NCI-H1048 (cell line): Measurements from ENCODE around the gene TMEM74B.

Experiments used
- DNase-seq: peaks from one replicate; lab custom pipeline; 2025; lab: John Stamatoyannopoulos, UW

The TMEM74B gene

DNA sequence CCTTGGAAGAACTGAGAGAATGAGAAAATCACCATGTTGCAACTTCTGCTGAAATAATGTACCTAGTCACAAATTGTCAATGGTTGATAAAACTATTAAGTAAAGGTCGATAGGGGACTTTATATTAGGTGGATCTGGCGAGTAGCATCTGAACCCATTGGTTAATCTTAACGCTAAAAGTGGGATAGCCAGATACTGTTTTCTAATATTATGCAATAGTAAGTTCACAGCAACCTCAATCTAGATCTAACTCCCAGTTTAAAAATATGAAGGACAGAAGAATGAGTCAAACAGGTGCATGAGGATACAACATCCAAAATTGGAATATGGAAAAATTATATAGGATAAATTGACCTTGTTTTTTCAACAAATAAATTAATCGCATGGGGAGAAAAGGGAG, 47.5 kb downstream of the TMEM74B start:
- DNase-seq = no peak

DNA sequence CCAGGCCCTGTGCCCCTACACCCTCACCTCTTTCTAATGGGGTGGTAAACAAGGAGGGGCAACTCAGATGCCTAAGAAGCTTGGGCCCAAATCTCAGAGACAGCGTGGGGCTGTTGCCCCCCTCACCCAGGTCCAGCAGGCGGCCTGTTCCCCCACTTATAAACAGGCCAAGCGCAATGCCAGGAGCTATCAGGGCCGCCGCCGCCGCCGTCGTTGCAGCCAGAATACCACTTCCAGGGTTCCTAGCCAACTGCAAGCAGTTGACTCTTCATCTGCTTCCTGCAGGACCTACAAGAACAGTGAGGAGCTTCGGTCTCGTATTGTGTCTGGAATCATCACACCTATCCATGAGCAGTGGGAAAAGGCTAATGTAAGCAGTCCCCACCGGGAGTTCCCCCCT, 49.9 kb downstream of the TMEM74B start:
- no peak for DNase-seq

DNA sequence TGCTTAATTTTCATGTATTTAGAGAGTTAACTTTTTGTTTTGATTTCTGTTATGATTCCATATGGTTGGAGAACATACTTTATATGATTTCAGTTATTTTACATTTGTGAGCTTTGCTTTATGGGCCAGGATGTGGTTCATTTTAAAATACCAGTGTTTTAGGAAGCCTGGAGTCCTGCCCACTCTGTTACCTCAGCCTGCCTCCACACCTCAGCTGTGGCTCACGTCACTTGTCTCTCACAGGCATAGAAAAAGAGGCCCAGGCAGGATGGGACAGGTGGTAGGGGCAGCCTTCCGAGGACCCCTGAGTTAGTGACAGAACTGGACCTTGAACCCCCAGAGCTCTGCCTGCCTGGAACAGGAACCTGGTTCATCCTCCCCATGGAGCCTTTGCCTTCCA, 50.4 kb downstream of the TMEM74B start:
- DNase-seq = no peak

DNA sequence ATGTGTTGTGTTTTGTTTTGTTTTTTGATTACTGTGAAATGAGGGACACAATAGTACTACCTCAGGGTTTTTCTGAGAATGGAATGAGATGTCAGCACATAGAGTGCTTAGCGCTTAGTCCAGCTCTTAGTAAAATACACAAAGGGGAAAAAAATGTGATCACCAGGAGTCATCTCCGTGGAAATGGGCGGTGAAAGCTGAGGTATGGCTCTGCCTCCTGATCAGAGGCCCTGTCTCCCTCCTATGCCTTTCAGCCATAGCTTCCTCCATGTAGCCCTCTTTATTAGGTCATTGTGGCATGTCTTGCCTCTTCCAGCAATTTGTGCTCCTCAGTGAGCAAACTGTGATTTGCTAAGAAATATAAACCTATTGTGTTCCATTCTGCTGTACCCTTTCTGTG, 53.4 kb downstream of the TMEM74B start:
- DNase-seq = no peak

DNA sequence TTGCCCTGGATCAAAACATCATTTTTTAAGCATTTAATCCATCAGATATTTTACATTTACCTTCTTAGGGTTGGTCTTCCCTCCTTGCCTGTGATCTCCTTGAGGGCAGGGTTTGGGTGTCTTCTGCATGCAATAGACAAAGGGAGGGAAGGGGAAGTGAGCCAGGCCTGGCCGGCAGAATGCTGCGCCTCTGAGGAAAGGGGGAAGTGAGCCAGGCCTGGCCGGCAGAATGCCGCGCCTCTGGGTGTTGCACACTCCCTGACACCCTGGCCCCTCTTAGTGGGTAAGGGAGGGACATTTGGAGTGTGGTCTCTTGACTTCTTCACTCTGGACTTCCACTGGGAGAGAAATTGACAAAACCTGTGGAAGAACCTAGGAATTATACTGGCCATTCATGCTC, 53.9 kb downstream of the TMEM74B start:
- DNase-seq = no peak
